GM12874 (cell line): ENCODE data around the gene TMEM44.

ENCODE experiments used
- TF ChIP-seq, protein P1 (sequence below): IDR thresholded peaks from 2 replicates; pipeline ENCODE4 v1.5.1; 2011; ENCODE audit warnings: low read depth, mild to moderate bottlenecking, control low read depth, low read length, moderate library complexity; ENCODE audit not compliant: insufficient read depth

TMEM44 gene

DNA sequence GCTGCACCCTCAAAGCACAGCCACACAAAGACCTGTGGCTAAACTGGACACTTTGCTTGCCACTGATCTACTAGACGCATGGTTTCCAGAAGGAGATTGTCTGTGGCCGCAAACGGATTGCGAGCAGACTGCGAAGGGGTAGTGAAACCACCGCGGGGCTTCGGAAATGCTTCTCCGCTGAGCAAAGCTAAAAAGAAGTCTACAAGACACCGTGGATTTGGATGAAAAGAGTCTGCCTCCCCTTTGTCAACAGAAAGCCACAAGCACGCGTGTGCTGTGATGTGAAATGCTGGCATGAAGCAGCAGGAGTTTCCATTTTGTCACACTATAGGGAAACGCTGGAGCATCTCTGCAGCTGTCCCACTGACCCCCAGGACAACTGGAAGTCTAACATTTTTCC lies 63.0 kb downstream of the TMEM44 start:
- TF ChIP-seq, protein P1, sequence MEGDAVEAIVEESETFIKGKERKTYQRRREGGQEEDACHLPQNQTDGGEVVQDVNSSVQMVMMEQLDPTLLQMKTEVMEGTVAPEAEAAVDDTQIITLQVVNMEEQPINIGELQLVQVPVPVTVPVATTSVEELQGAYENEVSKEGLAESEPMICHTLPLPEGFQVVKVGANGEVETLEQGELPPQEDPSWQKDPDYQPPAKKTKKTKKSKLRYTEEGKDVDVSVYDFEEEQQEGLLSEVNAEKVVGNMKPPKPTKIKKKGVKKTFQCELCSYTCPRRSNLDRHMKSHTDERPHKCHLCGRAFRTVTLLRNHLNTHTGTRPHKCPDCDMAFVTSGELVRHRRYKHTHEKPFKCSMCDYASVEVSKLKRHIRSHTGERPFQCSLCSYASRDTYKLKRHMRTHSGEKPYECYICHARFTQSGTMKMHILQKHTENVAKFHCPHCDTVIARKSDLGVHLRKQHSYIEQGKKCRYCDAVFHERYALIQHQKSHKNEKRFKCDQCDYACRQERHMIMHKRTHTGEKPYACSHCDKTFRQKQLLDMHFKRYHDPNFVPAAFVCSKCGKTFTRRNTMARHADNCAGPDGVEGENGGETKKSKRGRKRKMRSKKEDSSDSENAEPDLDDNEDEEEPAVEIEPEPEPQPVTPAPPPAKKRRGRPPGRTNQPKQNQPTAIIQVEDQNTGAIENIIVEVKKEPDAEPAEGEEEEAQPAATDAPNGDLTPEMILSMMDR: no peak

DNA sequence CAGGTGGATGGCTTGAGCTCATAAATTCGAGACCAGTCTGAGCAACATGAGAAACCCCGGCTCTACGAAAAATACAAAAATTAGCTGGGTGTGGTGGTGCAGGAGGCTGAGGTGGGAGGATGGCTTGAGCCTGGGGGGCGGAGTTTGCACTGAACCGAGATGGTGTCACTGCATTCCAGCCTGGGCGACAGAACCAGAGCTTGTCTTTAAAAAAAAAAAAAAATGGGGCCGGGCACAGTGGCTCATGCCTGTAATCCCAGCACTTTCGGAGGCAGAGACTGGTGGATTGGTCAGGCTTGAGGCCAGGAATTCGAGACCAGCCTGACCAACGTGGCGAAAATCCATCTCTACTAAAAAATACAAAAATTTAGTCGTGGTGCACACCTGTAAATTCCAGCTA lies 64.0 kb downstream of the TMEM44 start:
- TF ChIP-seq, protein P1: no peak

DNA sequence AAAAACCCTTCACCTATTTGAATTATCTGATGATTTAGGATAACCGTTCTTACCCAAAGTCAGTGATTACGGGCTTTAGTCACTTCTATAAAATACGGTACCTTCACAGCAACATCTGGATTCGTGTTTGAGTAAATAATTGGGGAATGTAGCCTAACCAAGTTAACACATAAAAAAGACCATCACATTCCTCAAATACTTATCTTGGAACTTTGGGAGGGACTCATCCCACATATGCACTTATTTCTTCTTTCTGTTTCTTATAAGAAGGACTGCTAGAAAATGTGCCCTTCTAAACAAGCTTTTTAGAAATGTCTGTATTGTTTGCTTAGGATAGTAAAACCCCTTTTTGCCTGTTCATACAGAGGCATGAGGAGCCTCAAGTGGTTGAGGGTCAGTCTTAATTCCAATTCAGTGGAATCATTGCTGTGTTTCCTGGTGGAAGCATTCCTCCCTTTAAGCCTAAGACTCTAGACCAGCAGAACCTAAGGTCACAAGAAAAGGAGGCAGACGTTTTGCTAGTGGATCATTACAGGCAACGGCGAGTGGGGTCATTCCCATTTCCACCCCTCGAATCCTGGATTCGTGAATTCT lies 67.5 kb downstream of the TMEM44 start:
- TF ChIP-seq, protein P1: no peak

DNA sequence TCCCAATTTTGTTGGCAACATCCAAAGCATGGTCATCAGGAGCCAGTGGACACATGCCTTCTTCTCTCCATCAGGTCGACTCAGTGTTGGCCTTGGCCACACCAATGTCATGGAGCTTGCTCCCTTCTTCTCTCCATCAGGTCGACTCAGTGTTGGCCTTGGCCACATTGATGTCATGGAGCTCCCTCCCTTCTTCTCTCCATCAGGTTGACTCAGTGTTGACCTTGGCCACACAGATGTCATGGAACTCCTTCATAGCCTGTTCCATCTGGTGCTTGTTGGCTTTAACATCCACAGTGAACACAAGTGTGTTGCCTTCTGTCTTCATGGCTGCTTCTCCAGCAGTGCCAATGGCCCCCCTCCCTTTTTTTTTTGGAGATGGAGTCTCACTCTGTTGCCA lies 70.2 kb downstream of the TMEM44 start:
- TF ChIP-seq, protein P1: no peak

DNA sequence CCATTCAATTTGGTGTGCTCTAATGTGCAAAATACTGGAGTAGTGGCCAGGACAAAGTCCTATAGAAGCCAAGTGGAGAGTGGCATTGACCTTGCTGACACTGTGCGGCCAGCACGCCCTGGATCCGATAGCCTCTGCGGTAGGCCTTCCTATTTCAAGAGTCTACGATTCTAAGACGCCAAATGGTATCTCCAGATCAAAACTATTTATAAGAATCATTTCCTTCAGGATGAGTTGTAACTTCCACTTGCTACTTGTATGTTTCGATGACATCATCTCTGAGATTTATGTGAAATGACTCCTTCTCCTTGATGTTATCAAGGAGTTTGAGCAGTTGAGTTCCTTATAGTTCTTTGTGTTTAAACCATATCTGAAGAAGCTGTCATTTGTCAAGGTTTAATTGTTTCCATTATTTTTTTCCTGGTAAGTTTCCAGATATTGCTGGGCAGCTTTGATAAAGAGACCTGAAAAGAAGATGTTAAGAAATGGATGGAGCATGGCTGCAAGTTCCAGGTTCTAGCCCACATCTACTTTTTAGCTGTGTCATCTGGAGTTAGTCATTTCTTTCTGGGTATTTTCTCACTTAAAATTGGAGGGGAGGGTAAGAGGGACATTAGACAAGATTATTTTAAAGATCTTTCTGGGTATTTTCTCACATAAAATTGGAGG lies 71.8 kb downstream of the TMEM44 start:
- TF ChIP-seq, protein P1: no peak

DNA sequence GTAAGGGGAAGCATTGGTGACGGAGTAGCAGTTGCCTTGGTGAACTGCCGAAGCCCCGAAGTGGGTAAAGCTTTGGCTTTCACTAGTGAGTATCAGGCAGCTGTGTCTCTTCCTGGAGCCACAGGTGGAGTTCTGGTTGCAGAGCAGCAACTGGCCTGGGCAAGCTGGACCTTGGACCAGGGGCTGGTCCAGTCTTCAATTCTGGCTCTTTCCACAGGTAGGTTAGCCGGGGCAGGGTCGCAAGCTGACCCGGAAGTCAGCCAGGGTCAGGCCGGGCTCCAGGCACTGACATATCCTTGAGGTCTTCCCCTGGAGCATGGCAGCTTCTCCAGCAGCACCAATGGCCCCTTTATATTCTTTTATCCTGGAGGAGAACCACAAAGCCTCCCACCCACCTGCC lies 73.2 kb downstream of the TMEM44 start:
- TF ChIP-seq, protein P1: no peak

DNA sequence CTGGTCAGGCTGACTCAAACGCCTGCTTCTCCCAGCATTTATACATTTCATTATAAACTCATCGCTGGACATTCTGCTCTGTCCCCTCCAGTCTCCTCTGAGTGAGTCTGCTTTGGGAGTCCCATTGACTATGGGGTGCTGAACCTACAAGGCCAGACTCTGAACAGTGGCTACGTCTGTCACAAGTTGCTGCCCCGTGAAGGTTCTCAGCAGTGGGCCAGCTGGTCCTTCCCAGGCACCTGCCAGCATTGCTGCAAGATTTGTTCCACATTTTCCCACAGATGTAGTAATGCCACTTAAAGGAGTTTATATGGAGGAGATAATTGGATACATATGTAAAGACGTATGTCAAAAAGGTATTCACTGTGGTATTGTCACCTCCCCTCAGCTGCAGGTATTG lies 73.7 kb downstream of the TMEM44 start:
- TF ChIP-seq, protein P1: no peak
